Liver (tissue), 3 donors: ENCODE results near the gene ILF3.

ENCODE experiments used
- CTCF ChIP-seq: fragments of 150-350 bp; IDR thresholded peaks from 2 replicates; pipeline ENCODE4 v1.5.1; 2017; ENCODE audit warnings: improper control_type of control experiment, low read depth, low read length; ENCODE audit not compliant: missing input control
- EGR1 ChIP-seq, 2 donors: IDR thresholded peaks; 2 replicates each; pipeline ENCODE4 v1.6.1; 2016 to 2018; ENCODE audit warnings: antibody characterized with exemption in 2 of 2, low read depth in 2 of 2
- GABPA ChIP-seq, 2 donors: IDR thresholded peaks in 1 of 2; conservative IDR thresholded peaks in 1 of 2; 2 replicates each; pipeline ENCODE4 v1.6.1; 2016; ENCODE audit warnings: antibody characterized with exemption in 2 of 2, mild to moderate bottlenecking in 1 of 2, moderate library complexity in 1 of 2
- JUND ChIP-seq, 2 donors: IDR thresholded peaks; 2 replicates each; pipeline ENCODE4 v1.6.1; 2016; ENCODE audit warnings: antibody characterized with exemption in 2 of 2
- NR2F2 ChIP-seq: IDR thresholded peaks from 2 replicates; pipeline ENCODE4 v1.6.1; 2016; ENCODE audit warnings: antibody characterized with exemption
- RAD21 ChIP-seq, 2 donors: IDR thresholded peaks; 2 replicates each; pipeline ENCODE4 v1.6.1; 2016; ENCODE audit warnings: antibody characterized with exemption in 2 of 2, mild to moderate bottlenecking in 2 of 2
- TF ChIP-seq, protein P1 (sequence below): IDR thresholded peaks from 2 replicates; pipeline ENCODE4 v1.6.1; 2016; ENCODE audit warnings: antibody characterized with exemption
- TF ChIP-seq, protein P2 (sequence below): IDR thresholded peaks from 2 replicates; pipeline ENCODE4 v1.6.1; 2016; ENCODE audit warnings: antibody characterized with exemption
- donor health status: healthy.
- donor health status: healthy.

DNA sequence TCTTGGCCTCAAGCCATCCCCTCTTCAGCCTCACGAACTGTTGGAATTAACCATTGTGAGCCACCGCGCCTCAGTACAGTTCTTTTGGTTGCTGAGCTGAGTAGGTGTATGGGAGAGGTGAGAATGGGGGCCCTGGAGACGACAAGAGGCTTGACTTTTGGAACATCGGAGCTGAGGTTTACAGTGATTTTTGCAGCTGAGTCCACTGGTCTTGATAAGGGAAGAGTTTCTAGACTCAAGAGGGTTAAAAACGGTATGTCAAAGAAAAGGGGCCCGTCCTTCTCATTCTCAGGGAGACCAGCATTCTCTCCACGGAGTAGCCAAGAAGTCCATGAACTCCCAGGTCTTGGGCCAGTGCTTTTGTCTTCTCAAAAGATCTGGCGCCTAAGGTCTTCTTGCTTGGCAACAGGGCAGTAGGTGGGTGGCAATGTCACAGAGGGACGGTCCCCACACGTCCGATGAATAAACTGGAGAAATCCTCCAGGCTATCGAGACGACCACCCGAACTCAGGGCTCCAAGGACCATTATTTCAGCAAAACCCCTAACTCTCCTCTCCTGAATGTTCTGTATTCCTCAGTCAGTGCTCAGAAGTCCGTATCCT, 40.7 kb downstream of the ILF3 start:
- TF ChIP-seq CTCF (no peak), RAD21 (IDR thresholded peaks at IDR 0.05) (no peak), EGR1 (IDR thresholded peaks at IDR 0.05; ENCODE audit: low read depth in 2 of 2) (no peak), NR2F2 (no peak), JUND (IDR thresholded peaks at IDR 0.05) (no peak), GABPA (IDR thresholded peaks at IDR 0.05 in 1 of 2, conservative IDR thresholded peaks at IDR 0.05 in 1 of 2) (no peak)
- TF ChIP-seq, protein P1, sequence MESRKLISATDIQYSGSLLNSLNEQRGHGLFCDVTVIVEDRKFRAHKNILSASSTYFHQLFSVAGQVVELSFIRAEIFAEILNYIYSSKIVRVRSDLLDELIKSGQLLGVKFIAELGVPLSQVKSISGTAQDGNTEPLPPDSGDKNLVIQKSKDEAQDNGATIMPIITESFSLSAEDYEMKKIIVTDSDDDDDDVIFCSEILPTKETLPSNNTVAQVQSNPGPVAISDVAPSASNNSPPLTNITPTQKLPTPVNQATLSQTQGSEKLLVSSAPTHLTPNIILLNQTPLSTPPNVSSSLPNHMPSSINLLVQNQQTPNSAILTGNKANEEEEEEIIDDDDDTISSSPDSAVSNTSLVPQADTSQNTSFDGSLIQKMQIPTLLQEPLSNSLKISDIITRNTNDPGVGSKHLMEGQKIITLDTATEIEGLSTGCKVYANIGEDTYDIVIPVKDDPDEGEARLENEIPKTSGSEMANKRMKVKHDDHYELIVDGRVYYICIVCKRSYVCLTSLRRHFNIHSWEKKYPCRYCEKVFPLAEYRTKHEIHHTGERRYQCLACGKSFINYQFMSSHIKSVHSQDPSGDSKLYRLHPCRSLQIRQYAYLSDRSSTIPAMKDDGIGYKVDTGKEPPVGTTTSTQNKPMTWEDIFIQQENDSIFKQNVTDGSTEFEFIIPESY: no peak
- TF ChIP-seq, protein P2, sequence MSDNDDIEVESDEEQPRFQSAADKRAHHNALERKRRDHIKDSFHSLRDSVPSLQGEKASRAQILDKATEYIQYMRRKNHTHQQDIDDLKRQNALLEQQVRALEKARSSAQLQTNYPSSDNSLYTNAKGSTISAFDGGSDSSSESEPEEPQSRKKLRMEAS: no peak
